Keratinocyte (primary cell): ENCODE data around the gene DCAF11.

Source experiments
- EZH2 ChIP-seq: IDR thresholded peaks from one replicate; pipeline ENCODE4 v1.6.1; 2012; ENCODE audit warnings: inconsistent platforms, mild to moderate bottlenecking, low read length, moderate library complexity
- TF ChIP-seq, protein P1 (sequence below), 3 experiments: IDR thresholded peaks in 1 of 3; conservative IDR thresholded peaks in 1 of 3; optimal IDR thresholded peaks in 1 of 3; 2 replicates in 2 of 3; 3 replicates in 1 of 3; pipeline versions ENCODE3 to v1.5.1; 2011; ENCODE audit warnings: low read length in 3 of 3, mild to moderate bottlenecking in 3 of 3, moderate library complexity in 2 of 3, control low read depth in 1 of 3, inconsistent platforms in 1 of 3; ENCODE audit not compliant: insufficient read depth in 2 of 3; ENCODE audit errors: extremely low read depth in 1 of 3

DNA sequence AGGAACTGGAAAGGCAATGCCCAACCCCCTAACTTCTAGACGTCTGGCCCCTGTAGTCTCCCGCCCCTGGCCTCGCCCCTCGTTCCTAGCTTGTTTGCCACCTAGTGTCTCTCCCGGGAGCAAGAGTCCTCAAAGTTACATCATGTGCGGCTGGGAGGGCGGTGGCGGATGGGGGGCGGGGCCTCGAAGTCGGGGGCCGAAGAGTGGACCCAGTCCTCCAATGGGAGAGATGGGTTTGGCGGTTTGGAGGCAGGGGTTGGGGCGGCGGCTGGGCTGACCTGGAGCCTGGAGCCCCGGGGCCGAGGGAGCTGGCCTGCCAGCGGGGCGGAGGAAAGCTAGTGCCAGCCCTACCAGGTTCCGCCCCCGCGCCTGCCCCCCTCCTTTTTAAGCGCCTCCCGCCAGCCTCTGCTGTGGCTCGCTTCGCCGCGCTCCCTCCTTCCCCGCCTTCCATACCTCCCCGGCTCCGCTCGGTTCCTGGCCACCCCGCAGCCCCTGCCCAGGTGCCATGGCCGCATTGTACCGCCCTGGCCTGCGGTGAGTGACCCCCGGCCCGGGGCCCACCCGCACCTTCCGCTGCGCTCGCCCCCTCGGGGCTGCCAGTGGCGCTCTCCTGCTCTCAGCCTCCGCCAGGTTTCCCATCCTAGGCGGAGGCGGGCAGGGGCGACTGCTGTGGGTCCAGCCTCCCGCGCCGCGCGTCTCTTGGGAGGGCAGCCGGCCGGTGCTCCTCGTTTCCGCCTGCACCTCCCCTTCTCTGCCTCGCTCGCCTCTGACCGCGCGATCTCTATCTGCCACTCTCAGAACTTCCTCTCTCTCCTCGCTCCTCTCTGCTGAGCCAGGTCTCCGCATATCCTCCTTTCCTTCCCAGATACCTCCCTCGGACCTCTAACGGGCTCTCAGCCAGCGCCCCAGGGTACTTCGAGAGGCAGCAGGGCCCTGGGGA, 20.4 kb upstream of the DCAF11 start, which contains the start of gene PCK2:
- TF ChIP-seq, protein P1, sequence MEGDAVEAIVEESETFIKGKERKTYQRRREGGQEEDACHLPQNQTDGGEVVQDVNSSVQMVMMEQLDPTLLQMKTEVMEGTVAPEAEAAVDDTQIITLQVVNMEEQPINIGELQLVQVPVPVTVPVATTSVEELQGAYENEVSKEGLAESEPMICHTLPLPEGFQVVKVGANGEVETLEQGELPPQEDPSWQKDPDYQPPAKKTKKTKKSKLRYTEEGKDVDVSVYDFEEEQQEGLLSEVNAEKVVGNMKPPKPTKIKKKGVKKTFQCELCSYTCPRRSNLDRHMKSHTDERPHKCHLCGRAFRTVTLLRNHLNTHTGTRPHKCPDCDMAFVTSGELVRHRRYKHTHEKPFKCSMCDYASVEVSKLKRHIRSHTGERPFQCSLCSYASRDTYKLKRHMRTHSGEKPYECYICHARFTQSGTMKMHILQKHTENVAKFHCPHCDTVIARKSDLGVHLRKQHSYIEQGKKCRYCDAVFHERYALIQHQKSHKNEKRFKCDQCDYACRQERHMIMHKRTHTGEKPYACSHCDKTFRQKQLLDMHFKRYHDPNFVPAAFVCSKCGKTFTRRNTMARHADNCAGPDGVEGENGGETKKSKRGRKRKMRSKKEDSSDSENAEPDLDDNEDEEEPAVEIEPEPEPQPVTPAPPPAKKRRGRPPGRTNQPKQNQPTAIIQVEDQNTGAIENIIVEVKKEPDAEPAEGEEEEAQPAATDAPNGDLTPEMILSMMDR (optimal IDR thresholded peaks at IDR 0.05 in 1 of 3, IDR thresholded peaks at IDR 0.05 in 1 of 3, conservative IDR thresholded peaks at IDR 0.05 in 1 of 3; ENCODE audit: extremely low read depth in 1 of 3, insufficient read depth in 2 of 3, low read length in 3 of 3) = peak in 2 of 3 experiments; percentile 9 to 40
- TF ChIP-seq EZH2 = no peak
